HPDE6-E6E7 (cell line): ENCODE measurements around the gene AGBL2.
"Not testable (repeated sequence)": the region's sequence is repeated elsewhere in the genome, so short reads cannot be mapped to it uniquely, and the experiment has no call there.

Experiments
- DNase-seq: peaks from one replicate; pipeline ENCODE4 v3.0.0; 2011; ENCODE audit warnings: missing footprints; ENCODE audit errors: extremely low spot score

Gene AGBL2

DNA sequence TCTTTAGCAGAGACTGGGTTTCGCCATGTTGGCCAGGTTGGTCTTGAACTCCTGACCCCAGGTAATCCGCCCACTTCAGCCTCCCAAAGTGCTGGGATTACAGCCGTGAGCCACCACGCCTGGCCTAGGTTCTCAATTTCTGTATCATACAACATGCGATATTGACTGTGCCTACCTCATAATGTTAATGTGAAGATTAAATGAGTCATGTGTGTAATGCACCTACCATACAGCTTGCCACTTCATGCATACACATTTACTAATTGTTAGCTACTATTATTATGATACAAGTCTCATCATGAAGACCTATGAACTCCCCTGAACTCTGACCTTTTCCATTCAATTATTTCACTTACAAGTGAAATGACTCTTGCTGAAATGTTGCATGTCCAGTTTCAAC, 25.7 kb downstream of the AGBL2 start:
- no peak for DNase-seq

- DNase-seq, result no peak
These were observed 26.2 kb downstream of the AGBL2 start for GRCh38 chr11:47688991-47689390.

- DNase-seq, result no peak
These were observed 27.1 kb downstream of the AGBL2 start for GRCh38 chr11:47688111-47688510.

GRCh38 chr11:47686704-47687103, 28.5 kb downstream of the AGBL2 start:
- DNase-seq, result not testable (repeated sequence)

GRCh38 chr11:47686151-47686550, 29.0 kb downstream of the AGBL2 start:
- DNase-seq, result no peak

GRCh38 chr11:47675851-47676250, 39.3 kb downstream of the AGBL2 start:
- no peak for DNase-seq

DNA sequence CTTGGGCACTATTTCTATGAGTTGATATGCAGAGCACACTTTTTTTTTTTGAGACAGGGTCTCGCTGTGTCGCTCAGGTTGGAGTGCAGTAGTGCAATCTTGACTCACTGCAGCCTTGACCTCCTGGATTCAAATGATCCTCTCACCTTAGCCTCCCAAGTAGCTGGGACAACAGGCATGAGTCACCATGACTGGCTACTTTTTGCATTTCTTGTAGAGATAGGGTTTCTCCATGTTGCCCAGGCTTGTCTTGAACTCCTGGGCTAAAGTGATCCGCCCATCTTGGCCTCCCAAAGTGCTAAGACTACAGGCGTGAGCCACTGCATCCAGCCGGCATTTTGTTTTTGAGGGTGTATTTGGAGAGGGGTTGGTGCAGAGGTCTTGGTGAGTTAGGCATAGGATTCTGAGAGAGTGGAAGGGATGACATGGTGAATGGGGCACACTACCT, 42.9 kb downstream of the AGBL2 start:
- DNase-seq, result no peak

DNA sequence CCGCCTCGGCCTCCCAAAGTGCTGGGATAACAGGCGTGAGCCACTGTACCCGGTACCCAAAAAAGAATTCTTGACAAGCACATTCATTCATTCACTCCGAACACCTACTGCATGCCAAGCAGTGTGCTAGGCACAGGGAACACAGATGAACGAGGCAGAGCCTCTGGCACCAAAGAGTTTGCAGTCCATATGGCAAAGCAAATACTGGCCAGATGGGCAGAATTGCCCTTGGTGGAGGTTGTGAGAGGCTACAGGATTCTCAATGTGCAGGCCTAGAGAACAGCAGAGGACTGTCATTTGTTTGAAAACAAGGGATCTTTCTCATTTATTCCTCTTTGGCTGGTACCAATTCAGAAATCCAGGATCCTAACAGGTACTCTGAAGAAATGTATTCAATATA, 45.3 kb downstream of the AGBL2 start:
- no peak for DNase-seq

DNA sequence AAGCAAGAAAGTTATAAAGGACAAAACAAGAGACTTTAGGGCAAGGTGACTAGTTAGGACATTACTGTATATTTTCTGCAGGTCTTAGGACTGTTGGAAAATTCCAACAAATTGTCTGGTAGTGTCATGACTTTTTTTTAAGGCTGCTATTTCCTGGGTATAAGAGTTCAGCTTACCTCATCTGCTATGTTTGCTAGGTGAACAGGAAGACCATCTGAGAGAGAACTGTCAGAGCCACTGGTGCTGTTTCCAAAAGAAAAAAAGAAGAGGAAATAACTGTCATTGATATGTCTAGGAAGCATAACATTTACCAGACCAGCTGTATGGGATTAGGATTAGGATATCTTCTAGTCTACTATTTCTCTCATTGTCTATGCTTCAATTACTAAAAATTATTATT, 46.5 kb downstream of the AGBL2 start:
- DNase-seq, result no peak

GRCh38 chr11:47667555-47667954, 47.6 kb downstream of the AGBL2 start:
- no peak for DNase-seq

GRCh38 chr11:47667135-47667534, 48.0 kb downstream of the AGBL2 start:
- no peak for DNase-seq

DNA sequence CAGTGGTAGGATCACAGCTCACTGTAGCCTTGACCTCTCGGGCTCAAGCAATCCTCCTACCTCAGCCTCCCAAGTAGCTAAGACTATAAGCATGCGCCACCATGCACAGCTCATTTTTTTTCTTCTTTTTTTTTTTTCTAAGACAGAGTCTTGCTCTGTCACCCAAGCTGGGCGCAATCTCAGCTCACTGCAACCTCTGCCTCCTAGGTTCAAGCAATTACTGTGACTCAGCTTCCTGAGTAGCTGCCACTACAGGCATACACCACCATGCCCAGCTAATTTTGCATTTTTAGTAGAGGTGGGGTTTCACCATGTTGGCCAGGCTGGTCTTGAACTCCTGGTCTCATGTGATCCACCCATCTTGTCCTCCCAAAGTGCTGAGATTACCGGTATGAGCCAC, 50.2 kb downstream of the AGBL2 start:
- DNase-seq, result not testable (repeated sequence)

- DNase-seq, result no peak
These were observed 53.9 kb downstream of the AGBL2 start for GRCh38 chr11:47661245-47661644.

DNA sequence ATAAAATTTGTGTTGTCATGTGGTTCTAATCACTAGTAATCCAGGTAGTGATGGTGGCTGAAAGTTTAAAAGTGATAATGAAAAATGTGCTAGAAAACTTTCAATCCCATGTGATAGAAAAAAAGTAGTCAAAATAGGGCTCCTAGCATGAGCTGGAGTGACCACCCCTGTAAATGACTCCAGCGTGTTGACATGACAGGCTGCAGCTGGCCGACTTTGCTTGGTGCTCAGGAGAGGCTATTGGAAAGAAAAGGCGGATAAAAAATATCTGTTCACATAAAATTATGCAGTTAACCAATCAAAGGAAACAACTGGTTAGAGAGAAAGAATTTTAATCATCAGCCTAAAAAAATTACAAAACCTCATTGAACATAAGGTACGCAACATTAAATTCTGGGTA, 55.9 kb downstream of the AGBL2 start:
- DNase-seq, result no peak

DNA sequence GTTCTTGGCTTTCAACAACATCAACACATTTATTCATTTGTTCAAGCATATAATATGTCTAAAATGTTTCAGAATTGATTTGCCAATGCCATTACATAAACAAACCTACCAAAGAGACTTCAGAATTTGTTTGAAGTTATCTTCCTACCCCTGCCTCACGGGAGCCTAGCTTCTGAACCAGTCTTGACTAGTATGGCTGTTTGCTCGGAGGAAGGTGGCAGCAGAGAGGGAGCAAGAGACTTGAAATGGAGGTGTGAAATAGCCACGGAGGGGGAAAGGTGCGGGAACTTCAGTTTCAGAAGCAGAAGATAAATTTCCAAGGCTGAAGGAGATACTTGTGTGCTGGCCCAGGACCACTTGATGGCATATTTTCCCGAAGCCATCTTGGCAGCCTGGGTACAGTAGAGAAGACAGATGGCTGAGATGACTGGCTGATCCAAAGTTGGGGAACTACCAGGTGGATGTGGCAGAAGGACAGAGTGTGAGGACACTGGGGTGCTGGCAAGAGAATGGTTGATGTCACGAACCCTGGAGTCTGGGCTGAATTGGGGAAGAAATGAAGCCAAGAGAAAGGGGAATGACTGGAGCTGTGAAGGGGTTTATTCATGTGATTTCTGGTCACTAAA, 58.8 kb downstream of the AGBL2 start:
- DNase-seq, result no peak

DNA sequence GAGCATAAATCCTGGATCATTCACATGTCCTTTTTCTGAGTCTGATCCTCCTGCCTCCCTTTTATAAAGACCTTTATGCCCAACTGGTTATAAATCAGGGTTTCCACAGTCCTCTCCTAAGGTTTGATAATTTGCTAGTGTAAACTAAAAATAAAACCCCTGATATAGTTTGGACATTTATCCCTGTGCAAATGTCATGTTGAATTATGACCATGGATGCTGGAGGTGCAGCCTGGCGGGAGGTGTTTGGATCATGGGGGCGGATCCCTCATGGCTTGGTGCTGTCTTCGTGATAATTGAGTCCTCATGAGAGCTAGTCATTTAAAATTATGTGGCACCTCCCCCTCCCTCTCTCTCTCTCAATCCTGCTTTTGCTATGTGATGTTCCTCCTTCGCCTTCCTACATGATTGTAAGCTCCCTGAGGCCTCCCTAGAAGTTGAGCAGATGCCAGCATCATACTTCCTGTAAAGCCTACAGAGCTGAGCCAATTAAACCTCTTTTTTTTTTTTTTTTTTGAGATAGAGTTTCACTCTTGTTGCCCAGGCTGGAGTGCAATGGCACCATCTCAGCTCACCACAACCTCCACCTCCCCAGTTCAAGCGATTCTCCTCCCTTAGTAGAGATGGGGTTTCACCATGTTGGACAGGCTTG, 63.2 kb downstream of the AGBL2 start:
- DNase-seq, result no peak

DNA sequence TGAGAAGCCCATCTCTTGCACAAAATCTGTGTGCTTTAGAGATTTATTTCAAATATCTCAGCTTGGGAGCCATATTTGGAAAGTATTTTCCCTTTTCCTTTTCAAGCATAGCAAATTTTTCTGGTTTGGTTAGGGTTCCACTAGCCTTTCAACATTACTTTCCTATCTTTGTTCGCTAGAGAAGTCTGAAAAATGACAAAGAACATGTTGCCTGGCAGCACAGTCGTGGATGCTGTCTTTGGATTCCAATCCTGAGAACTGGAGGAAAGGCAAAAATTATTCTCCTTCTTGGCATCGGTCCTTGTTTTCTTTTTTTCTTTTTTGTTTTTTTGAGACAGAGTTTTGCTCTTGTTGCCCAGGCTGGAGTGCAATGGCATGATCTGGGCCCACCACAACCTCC, 65.9 kb downstream of the AGBL2 start:
- no peak for DNase-seq

- no peak for DNase-seq
These were observed 69.2 kb downstream of the AGBL2 start for GRCh38 chr11:47646019-47646418.

DNA sequence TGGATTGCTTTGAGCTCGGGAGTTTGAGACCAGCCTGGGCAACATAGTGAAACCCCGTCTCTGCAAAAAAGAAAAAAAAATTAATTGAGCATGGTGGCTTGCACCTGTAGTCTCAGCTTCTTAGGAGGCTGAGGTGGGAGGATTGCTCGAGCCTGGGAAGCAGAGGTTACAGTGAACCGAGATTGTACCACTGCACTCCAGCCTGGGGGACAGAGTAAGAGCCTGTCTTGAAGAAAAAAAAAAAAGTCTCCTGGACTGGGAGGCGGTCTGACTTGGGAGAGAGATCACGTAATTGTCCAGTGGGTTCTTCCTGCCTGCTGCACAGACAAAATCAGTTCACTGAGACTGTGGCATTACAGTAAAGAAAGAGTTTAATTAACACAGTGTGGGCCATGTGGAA, 69.7 kb downstream of the AGBL2 start:
- no peak for DNase-seq

DNA sequence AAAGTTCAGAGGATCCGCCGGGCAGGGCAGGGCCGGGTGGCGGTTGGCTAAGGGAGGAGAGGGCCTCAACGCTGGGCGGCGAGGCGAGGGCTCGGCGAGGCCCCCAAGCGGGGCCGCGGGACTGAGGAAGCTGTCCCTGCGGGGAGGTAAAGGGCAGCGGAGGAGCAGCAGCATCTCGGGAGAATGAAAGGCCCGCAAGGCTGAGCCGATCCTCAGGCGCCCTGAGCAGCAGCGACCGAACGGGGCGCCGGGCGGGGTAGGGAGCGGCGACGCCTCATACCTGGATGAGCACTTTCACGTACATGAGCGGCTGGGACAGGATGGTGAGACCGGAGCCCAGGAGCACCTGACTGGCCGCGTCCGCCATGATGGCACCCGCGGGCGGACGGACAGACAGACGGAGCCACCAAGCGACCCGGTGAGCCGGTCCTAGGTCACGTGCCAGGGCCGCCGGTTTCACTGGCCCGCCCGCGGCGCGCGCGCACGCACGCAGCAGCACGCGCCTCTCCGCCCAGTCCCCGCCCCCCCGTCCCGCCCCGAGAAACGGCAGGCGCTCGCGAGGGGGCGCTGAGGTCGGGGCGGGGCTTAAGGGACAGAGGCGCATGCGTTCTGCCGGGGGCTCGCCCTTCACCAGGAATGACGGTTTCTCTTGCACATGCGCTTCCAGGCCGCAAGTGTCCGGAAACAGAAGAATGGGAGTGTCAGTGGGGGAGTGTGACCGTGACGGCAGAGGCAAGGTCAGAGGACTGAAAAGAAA, 72.9 kb downstream of the AGBL2 start, which contains the start of gene MTCH2:
Gene MTCH2, minus strand, starts transcription at position 461 of the 757 bp plus-strand sequence. Its CDS starts 94 bp downstream, at position 367.
- DNase-seq, result peak; percentile 93

GRCh38 chr11:47641600-47642098, 73.5 kb downstream of the AGBL2 start:
- no peak for DNase-seq

- DNase-seq, result not testable (repeated sequence)
These were observed 74.7 kb downstream of the AGBL2 start for GRCh38 chr11:47640506-47640905.

DNA sequence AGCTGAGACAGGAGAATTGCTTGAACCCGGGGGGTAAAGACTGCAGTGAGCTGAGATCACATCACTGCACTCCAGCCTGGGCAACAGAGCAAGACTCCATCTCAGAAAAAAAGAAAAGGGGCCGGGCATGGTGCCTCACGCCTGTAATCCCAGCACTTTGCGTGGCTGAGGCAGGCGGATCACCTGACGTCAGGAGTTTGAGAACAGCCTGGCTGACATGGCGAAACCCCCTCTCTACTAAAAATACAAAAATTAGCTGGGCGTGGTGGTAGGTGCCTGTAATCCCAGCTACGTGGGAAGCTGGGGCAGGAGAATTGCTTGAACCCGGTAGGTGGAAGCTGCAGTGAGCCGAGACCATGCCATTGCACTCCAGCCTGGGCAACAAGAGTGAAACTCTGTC, 78.8 kb downstream of the AGBL2 start:
- not testable (repeated sequence) for DNase-seq
